ENCODE data around the gene SLC2A6. TPM values are rescaled to one million over a fixed set of nuclear protein-coding genes. Genes with fewer than 3 reads are reported as not detected.
A peak's percentile ranks its signal among the peaks of the same experiment; 100 is the strongest.

The SLC2A6 gene
- total RNA-seq, 2 donors from 2014 or later = 1.5 to 3.4 TPM

- no peak for ATAC-seq
- Mint-ChIP-seq H3K27ac (no peak overlapping the region), H3K4me1 (no peaks in the 10 kb centered on the region), H3K4me3 (no peak overlapping the region), H3K27me3 (peaks cover 25% of the 10 kb centered on the region), H3K36me3 (ENCODE audit: low read depth) (no peaks in the 10 kb centered on the region)
- H3K9me3 ChIP-seq (ENCODE audit: control insufficient read depth, low read length, poor library complexity, severe bottlenecking) = no peaks in the 10 kb centered on the region
- no peak for DNase-seq
These were observed 29.1 kb downstream of the SLC2A6 start for GRCh38 chr9:133449760-133450159.

GRCh38 chr9:133448487-133448972, 30.4 kb downstream of the SLC2A6 start:
- peaks cover 14% of the 10 kb centered on the region for H3K27me3 Mint-ChIP-seq
- H3K36me3 Mint-ChIP-seq (ENCODE audit: low read depth) = no peaks in the 10 kb centered on the region
- H3K27ac Mint-ChIP-seq = no peak overlapping the region
- no peaks in the 10 kb centered on the region for H3K4me1 Mint-ChIP-seq
- H3K4me3 Mint-ChIP-seq = no peak overlapping the region
- DNase-seq (no peak), ATAC-seq (no peak)
- no peaks in the 10 kb centered on the region for H3K9me3 ChIP-seq (ENCODE audit: control insufficient read depth, low read length, poor library complexity, severe bottlenecking)

GRCh38 chr9:133445293-133445969, 33.5 kb downstream of the SLC2A6 start:
- peaks cover 14% of the 10 kb centered on the region for H3K27me3 Mint-ChIP-seq
- H3K27ac Mint-ChIP-seq = no peak overlapping the region
- no peak overlapping the region for H3K4me3 Mint-ChIP-seq
- no peaks in the 10 kb centered on the region for H3K4me1 Mint-ChIP-seq
- no peaks in the 10 kb centered on the region for H3K9me3 ChIP-seq (ENCODE audit: control insufficient read depth, low read length, poor library complexity, severe bottlenecking)
- H3K36me3 Mint-ChIP-seq (ENCODE audit: low read depth) = no peaks in the 10 kb centered on the region
- DNase-seq (no peak), ATAC-seq (no peak)

DNA sequence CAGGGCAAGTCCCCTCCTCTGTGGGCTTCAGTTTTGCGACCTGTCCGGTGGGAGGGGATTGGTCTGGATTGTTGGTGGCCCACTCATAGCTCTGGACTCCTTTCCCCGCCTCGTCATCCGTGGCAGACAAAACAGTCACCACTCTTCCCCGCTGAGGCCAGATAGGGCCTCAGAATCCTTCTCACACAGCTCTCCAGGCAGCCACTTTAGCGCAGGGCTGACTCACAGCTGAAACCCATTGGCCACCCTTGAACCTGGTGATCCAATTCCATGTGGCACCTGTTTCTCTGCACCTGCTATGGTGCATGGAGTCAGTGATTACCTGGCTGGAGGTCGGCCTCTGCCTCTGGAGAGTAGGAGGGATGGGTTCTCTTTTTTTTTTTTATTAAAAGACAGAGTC, 34.9 kb downstream of the SLC2A6 start:
- ATAC-seq = no peak
- no peak for DNase-seq
- Mint-ChIP-seq H3K36me3 (ENCODE audit: low read depth) (no peaks in the 10 kb centered on the region), H3K27ac (no peak overlapping the region), H3K4me1 (no peaks in the 10 kb centered on the region), H3K4me3 (no peak overlapping the region), H3K27me3 (peaks cover 14% of the 10 kb centered on the region)
- no peaks in the 10 kb centered on the region for H3K9me3 ChIP-seq (ENCODE audit: control insufficient read depth, low read length, poor library complexity, severe bottlenecking)

DNA sequence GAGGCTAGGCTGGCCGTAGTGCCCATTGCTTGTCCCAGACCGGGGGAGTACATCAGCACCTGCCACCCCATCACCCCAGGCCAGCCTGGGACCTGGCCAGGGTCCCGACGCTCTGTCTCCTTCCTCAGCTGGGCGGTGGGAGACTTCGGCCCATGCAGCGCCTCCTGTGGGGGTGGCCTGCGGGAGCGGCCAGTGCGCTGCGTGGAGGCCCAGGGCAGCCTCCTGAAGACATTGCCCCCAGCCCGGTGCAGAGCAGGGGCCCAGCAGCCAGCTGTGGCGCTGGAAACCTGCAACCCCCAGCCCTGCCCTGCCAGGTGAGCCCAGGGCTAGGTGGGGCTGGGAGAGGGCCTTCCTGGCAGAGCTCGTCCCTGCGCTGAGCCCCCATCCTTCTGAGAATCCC, 35.7 kb downstream of the SLC2A6 start:
- Mint-ChIP-seq H3K4me3 (no peak overlapping the region), H3K27ac (no peak overlapping the region), H3K36me3 (ENCODE audit: low read depth) (no peaks in the 10 kb centered on the region), H3K4me1 (no peaks in the 10 kb centered on the region), H3K27me3 (peaks cover 14% of the 10 kb centered on the region)
- no peaks in the 10 kb centered on the region for H3K9me3 ChIP-seq (ENCODE audit: control insufficient read depth, low read length, poor library complexity, severe bottlenecking)
- DNase-seq = no peak
- no peak for ATAC-seq

DNA sequence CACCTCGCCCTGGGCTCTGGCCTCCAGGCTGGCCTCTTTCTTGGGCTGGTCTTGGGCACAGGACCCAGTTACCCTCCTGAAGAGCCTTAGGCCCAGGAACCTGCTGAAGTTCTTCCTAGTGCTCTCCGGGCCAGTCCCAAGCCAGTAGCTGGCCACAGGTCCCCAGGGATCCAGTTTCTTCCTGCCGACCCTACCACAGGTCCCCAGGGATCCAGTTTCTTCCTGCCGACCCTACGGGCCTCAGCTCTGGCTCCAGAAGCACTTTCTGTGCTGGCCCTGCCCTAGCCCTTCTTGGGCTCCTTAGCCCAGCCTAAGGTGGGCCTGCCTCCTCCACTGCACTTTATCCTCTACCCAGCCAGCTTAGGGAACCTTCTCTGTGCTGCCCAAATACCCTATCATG, 37.3 kb downstream of the SLC2A6 start:
- Mint-ChIP-seq H3K4me1 (no peaks in the 10 kb centered on the region), H3K4me3 (no peak overlapping the region), H3K27me3 (peaks cover 14% of the 10 kb centered on the region), H3K36me3 (ENCODE audit: low read depth) (no peaks in the 10 kb centered on the region), H3K27ac (no peak overlapping the region)
- no peak for ATAC-seq
- no peak for DNase-seq
- no peaks in the 10 kb centered on the region for H3K9me3 ChIP-seq (ENCODE audit: control insufficient read depth, low read length, poor library complexity, severe bottlenecking)

GRCh38 chr9:133440874-133441273, 38.0 kb downstream of the SLC2A6 start:
- no peak overlapping the region for H3K4me3 Mint-ChIP-seq

DNA sequence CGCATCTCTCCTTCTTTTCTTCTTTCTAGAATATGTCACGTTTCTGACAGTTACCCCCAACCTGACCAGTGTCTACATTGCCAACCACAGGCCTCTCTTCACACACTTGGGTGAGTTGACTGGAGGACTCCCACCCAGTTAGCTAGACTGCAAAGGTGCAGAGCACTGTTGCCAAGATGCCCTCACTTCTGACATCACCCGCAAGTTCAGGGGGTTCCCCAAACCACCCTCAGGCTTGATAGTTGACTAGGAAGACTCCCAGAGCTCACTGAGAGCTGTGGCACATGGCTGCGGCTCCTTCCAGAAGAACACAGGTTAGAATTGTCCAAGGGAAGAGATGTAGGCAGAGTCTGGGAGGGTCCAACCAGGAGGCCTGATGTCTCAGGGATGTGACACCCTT, 39.6 kb downstream of the SLC2A6 start:
- DNase-seq (no peak), ATAC-seq (no peak)
- H3K36me3 Mint-ChIP-seq (ENCODE audit: low read depth) = no peaks in the 10 kb centered on the region
- H3K9me3 ChIP-seq (ENCODE audit: control insufficient read depth, low read length, poor library complexity, severe bottlenecking) = no peaks in the 10 kb centered on the region
- no peak overlapping the region for H3K27ac Mint-ChIP-seq
- no peaks in the 10 kb centered on the region for H3K27me3 Mint-ChIP-seq
- H3K4me3 Mint-ChIP-seq = no peak overlapping the region
- no peaks in the 10 kb centered on the region for H3K4me1 Mint-ChIP-seq

More at GRCh38 chr9:133440874-133441273, 38.0 kb downstream of the SLC2A6 start:
- no peak overlapping the region for H3K27ac Mint-ChIP-seq
- no peaks in the 10 kb centered on the region for H3K9me3 ChIP-seq (ENCODE audit: control insufficient read depth, low read length, poor library complexity, severe bottlenecking)
- H3K27me3 Mint-ChIP-seq = peaks cover 7% of the 10 kb centered on the region
- no peak for DNase-seq
- no peaks in the 10 kb centered on the region for H3K4me1 Mint-ChIP-seq
- peak; percentile 85 for ATAC-seq
- no peaks in the 10 kb centered on the region for H3K36me3 Mint-ChIP-seq (ENCODE audit: low read depth)

GRCh38 chr9:133437753-133438531, 41.0 kb downstream of the SLC2A6 start:
- H3K27me3 Mint-ChIP-seq = no peaks in the 10 kb centered on the region
- H3K4me3 Mint-ChIP-seq = no peak overlapping the region
- DNase-seq (no peak), ATAC-seq (no peak)
- H3K9me3 ChIP-seq (ENCODE audit: control insufficient read depth, low read length, poor library complexity, severe bottlenecking) = no peaks in the 10 kb centered on the region
- no peaks in the 10 kb centered on the region for H3K4me1 Mint-ChIP-seq
- no peaks in the 10 kb centered on the region for H3K36me3 Mint-ChIP-seq (ENCODE audit: low read depth)
- H3K27ac Mint-ChIP-seq = no peak overlapping the region

DNA sequence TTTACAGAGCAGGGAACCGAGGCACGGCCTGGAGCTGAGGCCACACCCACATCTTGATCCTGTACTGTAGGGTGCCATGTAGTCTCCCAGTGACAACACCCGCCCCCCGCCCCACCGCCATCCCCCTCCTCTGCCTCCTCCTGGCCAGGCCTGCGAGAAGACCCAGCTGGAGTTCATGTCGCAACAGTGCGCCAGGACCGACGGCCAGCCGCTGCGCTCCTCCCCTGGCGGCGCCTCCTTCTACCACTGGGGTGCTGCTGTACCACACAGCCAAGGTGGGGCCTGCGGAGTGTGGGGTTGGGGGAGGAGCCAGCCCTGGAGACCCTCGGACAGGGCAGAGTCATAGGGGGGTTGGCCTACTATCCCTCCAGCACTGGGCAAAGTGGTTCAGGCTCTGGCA, 42.2 kb downstream of the SLC2A6 start:
- Mint-ChIP-seq H3K27me3 (no peaks in the 10 kb centered on the region), H3K27ac (no peak overlapping the region), H3K4me3 (no peak overlapping the region), H3K36me3 (ENCODE audit: low read depth) (no peaks in the 10 kb centered on the region), H3K4me1 (peaks cover 2% of the 10 kb centered on the region)
- no peak for DNase-seq
- H3K9me3 ChIP-seq (ENCODE audit: control insufficient read depth, low read length, poor library complexity, severe bottlenecking) = no peaks in the 10 kb centered on the region
- ATAC-seq = no peak

DNA sequence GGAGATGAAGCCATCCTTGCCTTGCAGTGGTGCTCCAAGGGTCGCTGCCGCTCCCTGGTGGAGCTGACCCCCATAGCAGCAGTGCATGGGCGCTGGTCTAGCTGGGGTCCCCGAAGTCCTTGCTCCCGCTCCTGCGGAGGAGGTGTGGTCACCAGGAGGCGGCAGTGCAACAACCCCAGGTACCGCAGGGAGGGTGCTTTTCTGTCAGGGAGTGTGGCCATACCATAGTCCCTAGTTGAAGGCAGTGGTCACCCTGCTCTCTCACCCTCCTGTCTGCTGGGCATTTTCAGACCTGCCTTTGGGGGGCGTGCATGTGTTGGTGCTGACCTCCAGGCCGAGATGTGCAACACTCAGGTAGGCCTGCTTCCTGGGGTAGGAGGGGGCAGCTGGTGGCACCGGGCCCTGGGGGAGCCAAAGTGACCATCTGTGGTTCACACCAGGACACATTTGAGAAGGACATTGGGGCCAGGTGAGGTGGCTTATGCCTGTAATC, 45.5 kb downstream of the SLC2A6 start:
- Mint-ChIP-seq H3K4me3 (no peak overlapping the region), H3K4me1 (peaks cover 2% of the 10 kb centered on the region), H3K27me3 (no peaks in the 10 kb centered on the region), H3K36me3 (ENCODE audit: low read depth) (no peaks in the 10 kb centered on the region), H3K27ac (no peak overlapping the region)
- DNase-seq (no peak), ATAC-seq (no peak)
- H3K9me3 ChIP-seq (ENCODE audit: control insufficient read depth, low read length, poor library complexity, severe bottlenecking) = no peaks in the 10 kb centered on the region

- ATAC-seq = no peak
- H3K4me3 Mint-ChIP-seq = no peak overlapping the region
These were observed 48.7 kb downstream of the SLC2A6 start for GRCh38 chr9:133430244-133430643.

GRCh38 chr9:133429641-133430161, 49.2 kb downstream of the SLC2A6 start:
- Mint-ChIP-seq H3K4me1 (peaks cover 5% of the 10 kb centered on the region), H3K4me3 (peak overlapping the region; percentile 52), H3K36me3 (ENCODE audit: low read depth) (no peaks in the 10 kb centered on the region), H3K27me3 (peaks cover 27% of the 10 kb centered on the region), H3K27ac (no peak overlapping the region)
- ATAC-seq (no peak), DNase-seq (no peak)
- no peaks in the 10 kb centered on the region for H3K9me3 ChIP-seq (ENCODE audit: control insufficient read depth, low read length, poor library complexity, severe bottlenecking)

More at GRCh38 chr9:133430244-133430643, 48.7 kb downstream of the SLC2A6 start:
- no peaks in the 10 kb centered on the region for H3K9me3 ChIP-seq (ENCODE audit: control insufficient read depth, low read length, poor library complexity, severe bottlenecking)
- no peak overlapping the region for H3K27ac Mint-ChIP-seq
- peaks cover 5% of the 10 kb centered on the region for H3K4me1 Mint-ChIP-seq
- no peaks in the 10 kb centered on the region for H3K36me3 Mint-ChIP-seq (ENCODE audit: low read depth)
- peaks cover 24% of the 10 kb centered on the region for H3K27me3 Mint-ChIP-seq
- DNase-seq = no peak

Measured in T-helper 17 cell (primary cell).